ENCODE data around the gene IL13RA1.
"Not testable (repeated sequence)": the region's sequence is repeated elsewhere in the genome, so short reads cannot be mapped to it uniquely, and the experiment has no call there.

IL13RA1 gene

DNA sequence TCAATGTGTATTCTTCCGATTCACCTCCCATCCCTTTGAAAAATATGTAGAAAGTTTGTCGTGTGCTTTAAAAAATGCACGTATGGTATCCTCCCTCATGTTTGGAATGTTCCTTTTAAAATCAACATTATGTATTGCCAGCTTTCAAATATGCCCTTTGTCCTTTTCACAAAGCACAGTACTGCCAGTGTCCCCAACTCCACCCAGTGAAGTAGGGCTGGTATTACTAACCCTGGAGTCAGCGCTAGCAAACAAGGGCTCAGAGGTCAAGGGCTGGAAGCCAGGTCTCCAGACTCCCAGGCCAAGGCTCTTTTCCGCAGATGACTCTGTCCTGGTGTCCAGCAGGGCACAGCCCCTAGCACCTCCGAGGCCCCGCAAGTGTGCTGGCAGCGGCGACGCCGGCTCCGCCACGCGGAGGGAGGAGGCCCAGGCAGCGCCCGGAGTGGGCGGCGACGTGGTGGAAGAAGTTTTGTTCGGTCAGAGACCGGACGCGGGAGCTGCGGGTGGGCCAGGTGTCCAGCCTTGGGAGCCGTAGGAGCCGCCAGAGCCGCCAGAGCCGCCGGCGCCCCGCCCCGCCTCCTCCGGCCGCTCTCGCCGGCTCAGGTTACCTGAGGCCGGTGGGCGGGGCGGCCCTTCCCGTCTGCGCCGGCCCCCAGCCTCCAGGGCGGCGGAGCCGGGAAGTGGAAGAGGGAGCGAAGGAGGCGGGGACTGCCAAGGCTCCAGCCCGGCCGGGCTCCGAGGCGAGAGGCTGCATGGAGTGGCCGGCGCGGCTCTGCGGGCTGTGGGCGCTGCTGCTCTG lies at the start of gene IL13RA1:
Gene IL13RA1 (plus strand): TSS at position 720 of the 799 bp plus-strand sequence. CDS start 33 bp downstream, at position 753.
- peak; percentile 97 for DNase-seq (ENCODE audit: low read depth, low spot score)

DNA sequence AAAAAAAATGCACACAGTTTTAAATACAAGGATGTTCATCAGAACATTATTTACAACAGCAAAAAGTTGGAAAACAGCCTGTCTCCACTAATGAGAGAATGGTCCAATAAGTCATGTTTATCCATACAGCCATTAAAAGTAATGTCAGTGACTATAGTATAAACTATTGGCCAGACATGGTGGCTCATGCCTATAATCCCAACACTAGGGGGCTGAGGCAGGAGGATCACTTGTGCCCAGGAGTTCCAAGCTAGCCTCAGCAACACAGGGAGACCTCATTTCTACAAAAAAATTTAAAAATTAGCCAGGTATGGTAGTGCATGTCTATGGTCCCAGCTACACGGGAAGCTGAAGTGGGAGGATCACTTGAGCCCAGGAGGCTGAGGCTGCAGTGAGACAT lies 48.1 kb upstream of the IL13RA1 start:
- DNase-seq (ENCODE audit: low read depth, low spot score) = no peak

DNA sequence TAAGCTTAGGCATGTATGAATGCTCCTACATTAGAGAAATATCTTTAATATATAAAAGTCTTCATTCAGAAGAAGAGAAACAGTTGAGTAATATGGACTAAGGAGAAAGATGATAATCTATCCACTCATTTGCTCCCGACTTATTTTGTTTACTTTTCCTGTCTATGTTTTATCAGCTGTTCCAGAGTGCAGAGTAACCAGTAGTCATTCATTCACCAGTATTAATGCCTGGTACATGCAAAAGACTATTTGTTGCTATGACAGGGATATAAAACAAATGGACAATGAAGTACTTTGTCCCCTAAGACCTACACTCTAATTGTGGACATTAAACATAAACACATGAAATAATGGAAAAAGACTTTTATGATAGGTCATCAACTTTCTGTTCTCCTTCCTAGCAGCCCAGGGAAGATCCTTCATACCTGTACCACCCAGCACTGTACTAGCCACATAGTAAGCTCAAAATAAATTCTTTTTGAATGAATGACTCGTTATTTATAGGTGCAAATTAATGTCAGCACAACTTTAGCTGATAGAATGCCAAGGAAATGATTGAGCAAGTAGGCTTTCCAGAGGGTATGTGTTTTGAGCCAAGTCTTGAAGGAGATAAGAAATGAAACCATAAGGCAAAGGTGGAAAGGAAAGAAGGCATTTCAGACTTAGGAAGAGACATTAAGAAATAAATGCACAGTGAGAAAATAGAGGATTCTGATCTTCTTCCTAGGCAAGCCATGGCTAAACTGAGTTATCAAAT lies 45.0 kb upstream of the IL13RA1 start:
- DNase-seq (ENCODE audit: low read depth, low spot score) = no peak

DNA sequence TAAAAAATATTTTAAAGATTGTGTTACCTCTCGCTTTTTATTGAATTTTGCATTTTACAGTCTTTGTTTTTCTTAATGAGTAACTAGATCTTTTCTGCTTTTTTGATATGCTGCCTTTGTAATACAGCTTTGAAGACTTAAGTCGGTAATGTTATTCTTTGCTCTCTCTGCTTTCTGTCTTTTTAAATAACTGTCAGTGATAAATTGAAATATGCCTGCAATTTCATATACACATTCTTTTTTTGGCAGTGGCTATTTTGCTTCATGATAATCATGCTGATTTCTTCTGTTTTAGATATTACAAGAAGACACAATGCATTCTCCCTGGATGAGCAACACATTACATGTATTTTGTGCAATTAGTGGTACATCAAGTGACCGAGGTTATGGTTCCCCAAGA lies 42.0 kb upstream of the IL13RA1 start:
- no peak for DNase-seq (ENCODE audit: low read depth, low spot score)

DNA sequence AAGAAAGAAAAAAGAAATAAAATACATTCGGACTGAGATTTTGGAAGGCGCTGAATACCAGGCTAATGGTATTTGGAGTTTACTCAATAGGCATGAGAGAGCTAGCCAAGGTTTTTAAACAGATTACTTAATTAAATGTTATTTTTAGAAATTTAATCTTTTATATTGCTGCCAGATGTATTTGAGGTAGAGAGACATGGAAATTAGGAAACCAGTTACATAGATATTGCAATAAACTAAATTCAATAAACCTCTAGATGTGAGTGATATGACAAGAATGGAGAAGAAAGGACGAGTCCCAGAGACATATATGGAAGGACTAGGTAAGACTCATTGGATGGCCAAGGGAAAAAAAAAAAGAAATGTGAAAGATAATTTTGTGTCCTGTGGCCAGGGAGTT lies 38.5 kb upstream of the IL13RA1 start:
- no peak for DNase-seq (ENCODE audit: low read depth, low spot score)

DNA sequence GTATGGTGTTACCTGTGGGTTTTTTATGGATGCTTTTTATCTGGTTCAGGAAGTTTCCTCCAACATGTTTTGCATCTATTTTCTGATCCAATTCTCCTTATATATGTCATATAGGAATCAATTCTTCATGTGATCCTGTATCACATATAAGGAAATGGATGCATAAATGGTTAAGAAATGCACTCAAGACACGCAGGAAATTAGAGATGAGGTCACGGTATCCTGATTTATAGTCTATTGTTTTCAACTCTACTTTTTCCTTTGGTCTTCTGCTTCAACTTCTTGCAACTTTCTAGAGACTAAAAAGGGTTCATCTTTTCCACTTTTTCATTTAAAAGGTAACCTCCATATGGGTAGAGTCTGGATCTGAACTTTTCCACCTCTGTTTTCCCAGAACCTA lies 33.6 kb upstream of the IL13RA1 start:
- no peak for DNase-seq (ENCODE audit: low read depth, low spot score)

DNA sequence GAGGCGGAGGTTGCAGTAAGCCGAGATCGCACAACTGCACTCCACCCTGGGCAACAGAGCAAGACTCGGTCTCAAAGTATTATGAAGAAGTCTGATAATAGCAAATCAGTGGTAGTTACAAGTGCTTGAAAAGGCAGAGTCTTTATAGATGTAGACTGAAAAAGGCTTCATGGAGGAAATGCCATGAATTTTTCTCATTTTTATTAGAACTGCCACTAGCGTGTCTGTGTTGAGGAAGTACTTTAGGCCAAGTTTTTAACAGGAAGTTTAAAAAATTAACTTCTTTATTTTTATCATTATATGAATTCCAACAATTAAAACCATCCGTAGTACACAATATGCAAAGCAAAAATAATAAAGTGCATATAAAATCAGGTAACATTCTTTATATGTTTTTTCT lies 32.8 kb upstream of the IL13RA1 start:
- no peak for DNase-seq (ENCODE audit: low read depth, low spot score)

DNA sequence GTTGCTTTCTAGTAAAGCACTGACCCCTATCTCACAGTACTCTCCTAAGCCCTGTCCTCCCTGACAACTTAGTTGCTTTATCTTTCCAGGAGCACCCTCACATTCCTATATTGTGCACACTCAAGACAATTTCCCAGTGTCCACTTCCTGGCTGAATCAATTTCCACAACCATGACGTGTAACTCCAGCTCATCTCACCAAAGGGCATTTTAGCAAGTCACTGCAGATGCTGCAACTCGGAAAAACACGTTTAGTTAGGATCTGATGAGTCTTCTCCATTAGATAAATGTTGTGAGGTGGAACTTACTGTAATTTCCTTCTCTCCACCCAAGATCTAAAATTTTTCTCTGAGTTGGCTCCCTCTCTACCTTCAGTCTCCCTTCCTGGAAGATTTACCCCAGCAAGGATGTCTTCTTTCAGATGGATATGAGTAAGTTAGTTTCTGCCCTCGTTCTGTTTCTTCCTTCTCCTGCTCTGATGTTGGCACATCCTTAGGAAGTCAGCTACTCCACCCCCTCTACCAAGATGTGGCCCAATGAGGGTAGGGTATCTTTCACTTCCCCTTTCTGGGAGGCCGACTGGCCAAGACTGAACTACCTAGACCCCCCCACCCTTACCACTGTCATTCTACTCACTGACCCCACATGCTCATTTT lies 28.8 kb upstream of the IL13RA1 start:
- DNase-seq (ENCODE audit: low read depth, low spot score) = no peak

DNA sequence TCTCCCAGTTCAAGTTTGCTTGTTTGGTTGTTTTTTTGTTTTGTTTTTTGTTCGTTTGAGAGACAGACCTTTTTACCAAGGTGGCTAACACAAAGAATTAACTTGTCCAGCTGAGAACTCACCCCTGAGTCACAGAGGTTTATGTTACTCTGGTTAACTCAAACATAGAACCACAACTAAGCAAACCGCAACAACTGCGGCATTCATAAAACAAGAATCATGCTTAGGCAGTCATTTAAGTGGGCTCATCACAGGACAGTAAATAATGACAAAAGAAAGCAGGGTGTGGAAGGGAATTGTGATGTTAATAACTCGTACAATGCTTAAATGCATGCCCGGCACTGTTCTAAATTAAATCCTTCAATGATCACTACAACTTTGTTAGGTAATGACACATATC lies 24.7 kb upstream of the IL13RA1 start:
- no peak for DNase-seq (ENCODE audit: low read depth, low spot score)

DNA sequence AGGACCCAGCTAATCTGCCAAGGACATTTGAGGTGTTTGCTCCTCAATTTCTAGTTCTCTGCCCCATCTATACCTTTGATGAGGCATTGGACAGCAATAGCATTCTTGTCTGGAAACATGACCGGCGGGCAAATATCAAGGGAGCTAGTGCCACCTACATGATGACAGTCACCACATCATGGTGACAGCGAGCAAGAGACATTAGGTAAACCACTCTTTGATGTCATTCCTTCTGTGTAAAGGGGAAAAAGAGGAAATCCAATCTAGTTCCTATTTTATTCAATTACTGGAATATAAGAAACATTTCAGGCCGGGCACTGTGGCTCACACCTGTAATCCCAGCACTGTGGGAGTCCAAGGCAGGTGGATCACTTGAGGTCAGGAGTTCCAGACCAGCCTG lies 20.7 kb upstream of the IL13RA1 start:
- DNase-seq (ENCODE audit: low read depth, low spot score) = no peak

DNA sequence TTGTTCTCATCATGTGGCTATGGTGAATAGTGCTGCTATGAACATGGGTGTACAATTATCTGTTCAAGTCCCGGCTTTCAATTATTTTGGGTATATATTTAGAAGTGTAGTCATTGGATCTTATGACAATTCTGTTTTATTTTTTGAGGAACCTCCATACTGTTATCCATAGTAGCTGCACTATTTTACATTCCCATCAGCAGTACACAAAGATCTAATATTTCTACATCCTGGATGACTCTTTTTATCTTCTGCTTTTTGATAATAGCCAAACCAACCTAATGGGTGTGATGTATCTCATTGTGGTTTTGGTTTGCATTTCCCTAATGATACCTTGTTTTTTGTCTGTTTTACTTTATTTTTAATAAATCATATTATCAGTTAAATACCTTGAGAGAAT lies 12.9 kb upstream of the IL13RA1 start:
- no peak for DNase-seq (ENCODE audit: low read depth, low spot score)

DNA sequence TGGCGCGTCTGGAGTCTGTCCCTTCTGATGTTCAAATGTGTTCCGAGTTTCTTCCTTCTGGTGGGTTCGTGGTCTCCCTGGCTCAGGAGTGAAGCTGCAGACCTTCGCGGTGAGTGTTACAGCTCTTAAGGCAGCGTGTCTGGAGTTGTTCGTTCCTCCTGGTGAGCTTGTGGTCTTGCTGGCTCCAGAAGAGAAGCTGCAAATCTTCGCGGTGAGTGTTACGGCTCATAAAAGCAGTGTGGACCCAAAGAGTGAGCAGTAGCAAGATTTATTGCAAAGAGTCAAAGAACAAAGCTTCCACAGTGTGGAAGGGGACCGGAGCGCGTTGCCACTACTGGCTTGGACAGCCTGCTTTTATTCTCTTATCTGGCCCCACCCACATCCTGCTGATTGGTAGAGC lies 11.5 kb upstream of the IL13RA1 start:
- not testable (repeated sequence) for DNase-seq (ENCODE audit: low read depth, low spot score)

DNA sequence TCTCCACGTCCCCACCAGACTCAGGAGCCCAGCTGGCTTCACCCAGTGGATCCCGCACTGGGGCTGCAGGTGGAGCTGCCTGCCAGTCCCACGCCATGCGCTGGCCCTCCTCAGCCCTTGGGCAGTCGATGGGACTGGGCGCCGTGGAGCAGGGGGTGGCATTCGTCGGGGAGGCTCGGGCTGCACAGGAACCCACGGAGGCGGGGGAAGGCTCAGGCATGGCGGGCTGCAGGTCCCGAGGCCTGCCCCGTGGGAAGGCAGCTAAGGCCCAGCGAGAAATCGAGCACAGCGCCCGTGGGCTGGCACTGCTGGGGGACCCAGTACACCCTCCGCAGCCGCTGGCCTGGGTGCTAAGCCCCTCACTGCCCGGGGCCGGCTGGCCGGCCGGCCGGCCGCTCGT lies 10.6 kb upstream of the IL13RA1 start:
- not testable (repeated sequence) for DNase-seq (ENCODE audit: low read depth, low spot score)

DNA sequence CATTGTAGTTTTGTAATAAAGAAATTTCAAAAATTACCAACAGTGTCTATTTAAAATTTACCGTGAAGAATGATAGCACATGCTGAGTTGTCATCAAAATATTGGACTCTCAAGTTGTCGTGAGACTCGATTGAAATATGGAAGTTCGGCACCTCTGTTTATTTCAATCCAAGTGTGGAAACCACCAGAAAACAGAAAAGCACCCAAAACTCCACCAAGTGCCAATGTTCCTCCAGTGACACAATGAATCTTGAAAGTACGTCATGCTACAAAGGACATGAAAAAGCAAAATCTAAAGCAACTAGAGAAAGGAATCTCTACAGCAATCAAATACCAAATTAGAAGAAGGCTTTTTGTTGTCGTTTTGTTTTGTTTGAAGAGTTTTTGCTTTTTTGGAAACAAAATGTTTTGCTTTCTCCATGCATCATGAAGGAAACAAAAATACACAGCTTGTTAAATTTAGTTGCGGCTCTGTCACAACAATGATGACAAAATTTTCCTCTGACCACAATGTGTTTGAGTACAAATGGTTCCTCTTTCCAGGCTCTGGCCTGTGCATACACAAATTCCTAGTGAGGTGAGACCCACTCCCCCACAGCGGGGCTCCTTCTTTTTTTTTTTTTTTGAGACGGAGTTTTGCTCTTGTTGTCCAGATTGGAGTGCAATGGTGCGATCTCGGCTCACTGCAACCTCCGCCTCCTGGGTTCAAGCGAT lies 9.6 kb upstream of the IL13RA1 start:
- no peak for DNase-seq (ENCODE audit: low read depth, low spot score)

DNA sequence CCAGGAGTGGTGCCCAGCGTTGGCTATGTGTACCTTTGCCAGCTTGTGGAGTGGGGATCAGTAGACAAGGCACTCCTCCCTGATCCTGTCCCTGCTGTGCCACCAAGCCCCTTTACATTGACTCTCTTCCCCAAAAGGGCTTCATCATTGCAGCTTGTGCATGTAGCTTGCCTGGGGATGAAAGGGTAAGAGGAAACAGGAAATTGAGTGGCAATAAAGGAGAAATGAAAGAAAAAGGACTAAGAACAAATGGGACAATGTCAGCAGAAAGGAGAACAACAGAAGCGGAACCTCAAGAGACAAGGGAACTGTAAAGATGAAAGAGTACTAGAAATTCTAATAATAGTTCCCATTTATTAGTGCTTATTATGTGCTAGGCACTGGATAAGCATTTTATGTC lies 8.7 kb upstream of the IL13RA1 start:
- no peak for DNase-seq (ENCODE audit: low read depth, low spot score)

DNA sequence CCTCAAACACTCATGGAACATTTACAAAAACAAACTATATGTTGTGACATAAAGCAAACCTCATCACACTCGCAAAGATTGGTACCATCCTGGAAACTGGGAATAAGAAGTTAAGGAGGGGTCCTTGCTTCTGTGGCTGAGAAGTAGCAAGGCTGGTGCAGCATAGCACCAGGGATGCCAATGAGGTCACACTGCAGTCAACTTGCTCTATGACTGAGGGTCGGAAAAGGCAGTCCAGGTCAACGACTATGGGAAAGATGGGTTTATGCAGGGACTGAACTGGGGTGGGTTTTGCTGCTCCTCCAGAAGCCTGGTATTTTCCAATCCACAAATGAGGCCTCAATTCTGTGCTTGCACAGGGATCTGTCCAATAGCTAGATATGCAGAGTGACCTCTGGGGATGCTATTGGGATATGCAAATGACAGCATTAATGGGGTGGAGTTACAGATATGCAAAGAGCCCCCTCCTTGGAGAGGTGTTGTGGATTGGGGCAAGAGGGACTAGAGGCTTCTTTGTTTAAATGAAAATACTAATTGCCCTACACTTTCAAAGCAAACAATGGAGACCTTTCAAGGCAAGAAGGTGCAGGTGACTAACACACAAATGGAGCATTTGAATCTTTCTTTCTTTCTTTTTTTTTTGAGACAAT lies 7.2 kb upstream of the IL13RA1 start:
- DNase-seq (ENCODE audit: low read depth, low spot score) = peak; percentile 24

DNA sequence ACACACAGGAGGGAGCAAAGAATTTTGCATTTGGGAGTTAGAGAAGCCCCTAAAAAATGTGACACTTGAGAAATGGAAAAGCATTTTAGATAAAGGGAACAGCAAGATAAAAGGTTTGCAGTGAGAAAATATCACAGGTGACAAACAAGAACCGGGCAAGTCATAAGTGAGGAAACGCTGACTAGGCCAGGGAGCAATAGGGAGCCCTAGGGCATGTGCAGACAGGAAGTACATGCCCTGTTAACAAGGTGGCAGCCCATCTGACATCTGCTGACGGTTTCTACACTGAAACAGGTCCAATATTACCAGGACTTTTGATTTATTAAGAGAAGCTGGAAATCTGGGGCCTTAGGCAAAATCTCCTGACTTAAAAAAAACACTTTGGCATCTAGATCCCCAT lies 4.0 kb upstream of the IL13RA1 start:
- no peak for DNase-seq (ENCODE audit: low read depth, low spot score)

DNA sequence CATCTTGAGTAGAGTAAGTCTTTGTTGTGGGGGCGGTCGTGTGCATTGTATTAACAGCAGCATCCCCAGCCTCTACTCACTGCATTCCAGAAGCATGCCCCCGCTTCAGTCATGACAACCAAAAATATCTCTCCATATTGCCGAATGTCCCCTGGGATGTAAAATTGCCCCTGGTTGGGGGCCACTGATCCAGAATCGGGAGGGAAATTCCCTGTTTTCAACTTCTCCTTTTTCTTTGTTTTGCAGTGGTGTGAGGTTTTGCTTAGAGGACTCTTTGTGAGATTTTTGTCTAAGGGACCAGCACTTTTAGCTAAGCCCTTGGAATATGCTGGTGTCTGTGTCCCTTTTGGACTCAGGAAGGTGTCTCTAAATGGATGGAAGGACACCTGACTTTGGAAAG lies 3.0 kb upstream of the IL13RA1 start:
- no peak for DNase-seq (ENCODE audit: low read depth, low spot score)

DNA sequence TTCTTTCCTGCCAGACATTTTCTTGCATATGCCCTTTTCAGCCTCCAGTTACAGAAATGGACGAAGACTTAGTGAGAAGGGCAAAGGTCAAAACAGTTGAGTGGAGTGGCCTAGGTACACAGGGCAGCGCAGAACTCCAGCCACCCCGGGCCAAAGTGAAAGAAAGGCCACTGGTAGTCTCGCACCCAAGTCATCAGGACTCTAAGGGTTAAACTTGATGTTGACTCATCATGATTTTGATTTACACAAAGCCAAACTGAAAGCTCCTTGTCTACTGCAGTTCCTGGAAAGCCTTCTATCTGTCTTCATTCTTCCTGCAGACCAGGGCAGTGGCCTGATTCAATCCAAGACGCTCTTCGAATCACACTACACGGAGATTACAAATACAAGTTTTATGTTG lies 2.6 kb upstream of the IL13RA1 start:
- DNase-seq (ENCODE audit: low read depth, low spot score) = no peak

DNA sequence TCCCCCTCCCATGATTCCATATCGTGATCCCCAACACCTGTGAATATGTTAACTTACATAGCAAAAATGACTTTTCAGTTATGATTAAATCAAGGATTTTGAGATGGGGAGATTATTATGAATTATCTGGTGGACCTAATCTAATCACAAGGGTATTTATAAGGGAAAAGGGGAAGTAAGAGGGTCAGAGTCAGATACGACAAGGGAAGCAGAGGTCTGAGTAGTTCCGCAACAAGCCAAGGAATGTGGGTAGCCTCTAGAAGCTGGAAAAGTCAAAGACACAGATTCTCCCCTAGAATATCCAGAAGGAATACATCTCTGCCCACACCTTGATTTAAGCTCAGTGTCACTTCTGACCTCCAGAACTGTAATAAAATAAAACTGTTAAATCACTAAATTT lies 1.0 kb upstream of the IL13RA1 start:
- DNase-seq (ENCODE audit: low read depth, low spot score) = no peak

DNA sequence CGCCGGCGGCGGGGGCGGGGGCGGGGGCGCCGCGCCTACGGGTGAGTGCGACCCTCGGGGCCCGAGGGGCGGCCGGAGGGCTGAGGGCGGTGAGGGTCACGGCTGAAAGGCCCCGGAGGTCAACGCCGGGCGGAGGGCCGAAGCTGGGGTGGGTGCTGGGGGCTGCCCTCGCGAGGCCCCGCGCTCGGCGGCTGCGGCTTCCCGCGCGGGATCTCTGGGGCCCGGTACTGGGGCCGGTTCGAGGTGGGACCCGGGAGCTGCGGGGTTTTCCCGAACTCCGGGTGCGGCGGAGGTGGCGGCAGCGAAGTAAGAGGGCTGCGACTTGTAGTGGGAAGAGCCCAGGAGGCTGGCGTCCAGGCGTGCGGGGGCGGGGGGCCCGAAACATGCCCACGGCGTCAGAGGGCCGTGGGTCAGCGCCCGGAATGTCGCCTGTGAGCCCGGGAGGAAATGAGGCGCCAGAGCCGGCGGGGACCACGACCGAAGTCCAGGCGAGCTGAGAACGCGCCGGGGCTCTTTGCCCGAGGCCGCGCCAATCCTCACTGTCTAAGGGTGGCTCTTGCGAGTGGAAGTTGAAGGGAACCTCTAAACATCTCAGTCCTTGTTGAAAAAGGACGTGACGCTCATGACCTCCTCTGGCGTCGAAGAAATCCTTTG lies 407 bp downstream of the IL13RA1 start:
- DNase-seq (ENCODE audit: low read depth, low spot score) = peak; percentile 55
